Panc1 (cell line): Measurements from ENCODE around the gene TANGO6. TPM values are rescaled to one million over a fixed set of nuclear protein-coding genes. Genes with fewer than 3 reads are reported as not detected.

Experiments
- ATAC-seq: fragments of 200-7000 bp; cut with Tn5 transposase; 2 replicates; pipeline ENCODE4 v1.9.1; 2020; ENCODE audit warnings: mild to moderate bottlenecking, moderate library complexity
- BruUV-seq: library from RNA; stranded (reverse); fragments of 400-500 nt; replicated peaks from 2 replicates; lab custom pipeline; 2021; lab: Mats Ljungman, UMichigan
- CTCF ChIA-PET: fragments of 300-600 bp; sonication (Branson Sonifier 250); formaldehyde crosslinking; loops from one replicate; lab custom pipeline; 2022; ENCODE audit warnings: antibody characterized with exemption; lab: Charles Lee
- POLR2A ChIA-PET: fragments of 300-600 bp; sonication (Branson Sonifier 250); formaldehyde crosslinking; loops from one replicate; lab custom pipeline; 2022; ENCODE audit warnings: antibody characterized with exemption; lab: Charles Lee
- DNase-seq: peaks from one replicate; pipeline ENCODE4 v3.0.0-alpha.2; 2010; ENCODE audit warnings: low read depth, low spot score
- H3K27ac ChIP-seq: 2 replicates; pipeline ENCODE4 v1.5.1; 2011; ENCODE audit warnings: mild to moderate bottlenecking, low read length, inconsistent platforms
- H3K27me3 ChIP-seq: fragments of 200-500 bp; sonication (Bioruptor generic); 2 replicates; pipeline ENCODE4 v1.6.0; 2014; ENCODE audit warnings: low read length, inconsistent platforms; ENCODE audit not compliant: control insufficient read depth, insufficient read depth
- H3K36me3 ChIP-seq: fragments of 200-500 bp; sonication (Bioruptor generic); 2 replicates; pipeline ENCODE4 v1.5.1; 2014; ENCODE audit warnings: inconsistent platforms, mild to moderate bottlenecking, low read length, moderate library complexity; ENCODE audit not compliant: control insufficient read depth, insufficient read depth
- H3K4me1 ChIP-seq: 2 replicates; pipeline ENCODE4 v1.5.1; 2011; ENCODE audit warnings: inconsistent platforms, mild to moderate bottlenecking, low read length, moderate library complexity; ENCODE audit not compliant: control insufficient read depth, insufficient read depth
- H3K4me3 ChIP-seq, 2 experiments: 2 replicates each; pipeline ENCODE4 v1.5.1; 2011 to 2012; ENCODE audit warnings: low read depth in 2 of 2, low read length in 2 of 2, mild to moderate bottlenecking in 2 of 2, inconsistent platforms in 1 of 2, moderate library complexity in 1 of 2
- H3K9me3 ChIP-seq: fragments of 200-500 bp; sonication (Bioruptor generic); 2 replicates; pipeline ENCODE4 v1.5.1; 2014; ENCODE audit warnings: low read depth, mild to moderate bottlenecking, inconsistent platforms, low read length, moderate library complexity; ENCODE audit not compliant: control insufficient read depth, insufficient read depth
- CTCF ChIP-seq: fragments of 450-650 bp; IDR thresholded peaks from 2 replicates; pipeline ENCODE4 v1.5.1; 2017; ENCODE audit warnings: mild to moderate bottlenecking
- POLR2AphosphoS5 ChIP-seq: IDR thresholded peaks from 2 replicates; pipeline ENCODE4 v1.6.1; 2012; ENCODE audit warnings: mild to moderate bottlenecking, low read depth, low read length, moderate library complexity
- REST ChIP-seq, 2 experiments: IDR thresholded peaks; 2 replicates each; pipeline ENCODE4 v1.6.1; 2011 to 2012; ENCODE audit warnings: low read depth in 2 of 2, control low read depth in 1 of 2, low read length in 1 of 2, mild to moderate bottlenecking in 1 of 2, moderate library complexity in 1 of 2; ENCODE audit not compliant: insufficient read depth in 1 of 2
- SIN3A ChIP-seq: IDR thresholded peaks from 2 replicates; pipeline ENCODE4 v1.6.1; 2012; ENCODE audit warnings: low read depth, mild to moderate bottlenecking, low read length, moderate library complexity, borderline replicate concordance; ENCODE audit not compliant: insufficient read depth
- TCF7L2 ChIP-seq: IDR thresholded peaks from 2 replicates; pipeline ENCODE4 v1.6.1; 2011; ENCODE audit warnings: mild to moderate bottlenecking, low read depth, low read length, inconsistent platforms
- in situ Hi-C: cut with HindIII; loops from 2 replicates; pipeline ENCODE4 v1.10.0; 2016; ENCODE audit warnings: low sequenced_read_pairs, low pct_unique_long_range_greater_than_20kb
- intact Hi-C: fragments of 100-400 bp; cut with micrococcal nuclease; formaldehyde crosslinking; loops from one replicate; pipeline ENCODE4 v1.10.0; 2022; ENCODE audit not compliant: unreplicated experiment
- total RNA-seq: library from RNA; stranded (reverse); gene quantifications from one replicate; pipeline ENCODE4 v1.2.1, GENCODE V29; 2021; ENCODE audit not compliant: unreplicated experiment

Gene TANGO6
- total RNA-seq, 1 experiment from 2014 or later: 11.0 TPM

- in situ Hi-C loops (no loop called here), intact Hi-C loops (no loop called here)
- H3K9me3 ChIP-seq: no peaks in the 10 kb centered on the region
- ATAC-seq (no peak), DNase-seq (no peak)
- TF ChIP-seq SIN3A: no peak
- ChIA-PET POLR2A (no interaction called here), CTCF (no interaction called here)
- no peaks in the 10 kb centered on the region for H3K36me3 ChIP-seq
- BruUV-seq: no TSS peak
- no peak overlapping the region for H3K4me3 ChIP-seq
- no peaks in the 10 kb centered on the region for H3K27me3 ChIP-seq
- H3K27ac ChIP-seq: no peak overlapping the region
- peaks cover 9% of the 10 kb centered on the region for H3K4me1 ChIP-seq
These were observed 211.7 kb downstream of the TANGO6 start for GRCh38 chr16:69055008-69055407.

GRCh38 chr16:69055980-69056379, 212.6 kb downstream of the TANGO6 start:
- TF ChIP-seq CTCF: no peak
- no peak for TF ChIP-seq SIN3A
- TF ChIP-seq REST (IDR thresholded peaks at IDR 0.05; ENCODE audit: insufficient read depth in 1 of 2, low read depth in 2 of 2, low read length in 1 of 2): no peak
- TF ChIP-seq TCF7L2: no peak
- TF ChIP-seq POLR2AphosphoS5: no peak
- ATAC-seq: no peak
- intact Hi-C loops (no loop called here), in situ Hi-C loops (no loop called here)
- BruUV-seq: no TSS peak
- Histone ChIP-seq H3K36me3 (no peaks in the 10 kb centered on the region), H3K4me3 (no peak overlapping the region), H3K9me3 (no peaks in the 10 kb centered on the region), H3K4me1 (peaks cover 9% of the 10 kb centered on the region), H3K27ac (no peak overlapping the region), H3K27me3 (no peaks in the 10 kb centered on the region)
- DNase-seq: no peak
- ChIA-PET CTCF (no interaction called here), POLR2A (interaction anchor here (0.5 kb wide), 1 partner anchor 8 kb away, joined by 5 read pairs; no protein-coding TSS in a partner anchor)

GRCh38 chr16:69056421-69056820, 213.1 kb downstream of the TANGO6 start:
- TF ChIP-seq REST (IDR thresholded peaks at IDR 0.05; ENCODE audit: insufficient read depth in 1 of 2, low read depth in 2 of 2, low read length in 1 of 2): no peak
- TF ChIP-seq SIN3A: no peak
- TF ChIP-seq POLR2AphosphoS5: no peak
- TF ChIP-seq CTCF: no peak
- TF ChIP-seq TCF7L2: no peak
- ChIA-PET POLR2A (interaction anchor here (0.5 kb wide), 1 partner anchor 9 kb away, joined by 5 read pairs; no protein-coding TSS in a partner anchor), CTCF (no interaction called here)
- H3K36me3 ChIP-seq: no peaks in the 10 kb centered on the region
- BruUV-seq: no TSS peak
- no peak overlapping the region for H3K4me3 ChIP-seq
- H3K9me3 ChIP-seq: no peaks in the 10 kb centered on the region
- intact Hi-C loops (no loop called here), in situ Hi-C loops (no loop called here)
- ATAC-seq (no peak), DNase-seq (no peak)
- peaks cover 9% of the 10 kb centered on the region for H3K4me1 ChIP-seq
- H3K27ac ChIP-seq: no peak overlapping the region
- no peaks in the 10 kb centered on the region for H3K27me3 ChIP-seq
